AML-193 (cell line): ENCODE measurements around the gene KLF1.
A peak's percentile ranks its signal among the peaks of the same experiment; 100 is the strongest.

ENCODE experiments used
- DNase-seq, 2 experiments: peaks; one replicate each; lab custom pipeline; 2025; lab: John Stamatoyannopoulos, UW

KLF1 gene

GRCh38 chr19:12838182-12838885, 48.7 kb downstream of the KLF1 start, which contains the start of gene MAST1:
MAST1 (plus strand) TSS chr19:12838515; CDS start chr19:12838573, 58 bp downstream.
- DNase-seq = peak; percentile 51 to 58

DNA sequence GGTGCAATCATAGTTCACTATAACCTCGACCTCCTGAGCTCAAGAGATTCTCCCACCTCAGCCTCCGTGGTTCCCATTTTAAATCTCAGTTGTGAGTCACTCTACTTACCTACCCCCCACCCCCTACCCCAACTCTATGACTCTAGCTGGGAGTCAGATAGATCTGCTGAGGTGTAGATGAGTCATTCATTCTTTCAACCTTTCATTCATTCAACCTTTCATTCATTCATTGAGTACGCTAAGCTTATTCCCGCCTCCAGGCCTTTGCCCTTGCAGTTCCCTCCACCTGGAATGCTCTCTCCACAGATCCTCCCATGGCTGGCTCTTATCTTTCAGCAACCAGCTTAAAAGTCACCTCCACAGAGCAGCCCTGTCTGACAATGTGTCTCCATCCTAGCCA, 49.8 kb downstream of the KLF1 start:
- DNase-seq = no peak

GRCh38 chr19:12836529-12836863, 50.5 kb downstream of the KLF1 start:
- no peak for DNase-seq

- no peak for DNase-seq
Observed at GRCh38 chr19:12834976-12835757, 51.8 kb downstream of the KLF1 start.

GRCh38 chr19:12834566-12834943, 52.4 kb downstream of the KLF1 start, which contains the start of gene RTBDN:
RTBDN (minus strand) TSS chr19:12834579; CDS start chr19:12829979, 4,600 bp downstream.
- DNase-seq = no peak
